ENCODE data around the gene NCKAP5.
"Not testable (repeated sequence)": the region's sequence is repeated elsewhere in the genome, so short reads cannot be mapped to it uniquely, and the experiment has no call there.

The NCKAP5 gene

GRCh38 chr2:132830321-132830827 is 737.9 kb downstream of the NCKAP5 start:
- DNase-seq (ENCODE audit: low read depth in 2 of 3, low spot score in 2 of 3) = no peak

DNA sequence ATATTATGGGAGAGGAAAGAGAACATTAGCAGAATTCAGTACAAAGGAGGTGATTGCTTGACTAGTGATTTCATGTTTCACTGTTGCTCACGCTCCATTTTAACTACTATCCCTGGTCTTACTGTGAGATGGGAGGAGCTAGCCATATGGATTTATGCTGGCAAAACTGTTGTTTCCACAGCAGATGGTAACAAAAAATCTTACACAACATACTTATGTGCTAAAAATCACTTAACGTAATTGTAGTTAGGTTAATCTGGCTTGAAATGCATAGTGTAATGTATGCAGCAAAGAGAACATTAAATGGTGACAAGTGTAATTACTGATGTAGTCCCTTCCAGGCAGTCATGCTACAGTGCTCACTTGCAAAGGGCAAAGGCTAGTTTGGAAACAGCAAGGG is 742.7 kb downstream of the NCKAP5 start:
- DNase-seq (ENCODE audit: low read depth in 2 of 3, low spot score in 2 of 3) = no peak

DNA sequence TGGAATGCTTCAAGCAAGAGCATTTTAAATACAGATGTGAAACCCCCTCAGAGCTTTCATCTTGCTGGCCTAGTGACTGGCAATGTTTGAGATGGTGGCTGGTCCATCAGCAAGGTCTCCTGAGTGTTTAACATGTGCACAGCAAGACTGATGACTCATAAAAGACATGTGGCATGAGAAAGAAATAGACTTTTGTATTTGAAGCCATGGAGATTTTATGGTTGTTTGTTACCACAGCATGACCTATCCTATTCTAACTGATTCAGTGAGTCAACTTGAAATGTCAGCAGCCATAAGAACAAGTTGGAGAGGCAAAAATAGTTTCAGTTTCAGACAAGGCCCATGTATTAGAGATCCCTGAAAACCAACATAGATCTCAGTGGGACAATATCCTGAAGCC is 743.5 kb downstream of the NCKAP5 start:
- no peak for DNase-seq (ENCODE audit: low read depth in 2 of 3, low spot score in 2 of 3)

DNA sequence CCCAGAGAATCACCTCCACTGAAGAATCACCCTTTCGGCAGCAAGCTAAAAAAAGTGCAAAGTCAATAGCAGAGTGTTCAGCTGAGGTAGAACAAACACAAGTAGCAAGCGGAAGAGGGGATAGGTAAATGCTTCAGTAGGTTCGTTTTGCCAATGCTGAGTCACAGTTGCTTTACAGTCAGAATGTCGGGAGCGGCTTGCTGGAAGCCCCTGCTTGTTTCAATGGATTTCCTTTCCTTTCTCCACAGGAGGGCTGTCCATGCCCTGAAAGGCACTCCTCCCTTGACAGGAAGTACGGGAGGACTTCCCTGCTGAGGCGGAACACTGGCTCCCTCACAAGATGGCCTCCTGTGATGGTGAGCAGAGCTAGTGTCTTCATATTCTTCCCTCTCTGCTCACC is 752.0 kb downstream of the NCKAP5 start:
- no peak for DNase-seq (ENCODE audit: low read depth in 2 of 3, low spot score in 2 of 3)

GRCh38 chr2:132815516-132815915 is 752.7 kb downstream of the NCKAP5 start:
- no peak for DNase-seq (ENCODE audit: low read depth in 2 of 3, low spot score in 2 of 3)

DNA sequence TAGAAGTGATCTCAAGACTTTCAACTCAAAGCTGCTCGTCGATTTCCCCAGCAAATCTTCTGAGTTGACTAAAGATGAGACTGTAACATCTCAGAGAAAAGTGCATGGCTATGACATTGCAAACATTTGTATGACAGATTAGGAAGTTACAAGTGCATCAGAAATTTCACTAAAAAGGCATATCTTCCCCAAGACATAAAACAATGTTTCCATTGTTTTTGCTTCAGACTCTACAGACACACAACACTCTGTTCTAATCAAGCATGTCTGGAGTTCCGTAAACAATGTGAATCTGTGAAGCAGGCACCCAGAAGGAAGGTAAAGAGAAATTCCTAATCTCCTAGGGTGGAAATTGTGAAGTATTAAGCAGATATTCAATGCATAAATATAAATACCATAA is 753.6 kb downstream of the NCKAP5 start:
- no peak for DNase-seq (ENCODE audit: low read depth in 2 of 3, low spot score in 2 of 3)

DNA sequence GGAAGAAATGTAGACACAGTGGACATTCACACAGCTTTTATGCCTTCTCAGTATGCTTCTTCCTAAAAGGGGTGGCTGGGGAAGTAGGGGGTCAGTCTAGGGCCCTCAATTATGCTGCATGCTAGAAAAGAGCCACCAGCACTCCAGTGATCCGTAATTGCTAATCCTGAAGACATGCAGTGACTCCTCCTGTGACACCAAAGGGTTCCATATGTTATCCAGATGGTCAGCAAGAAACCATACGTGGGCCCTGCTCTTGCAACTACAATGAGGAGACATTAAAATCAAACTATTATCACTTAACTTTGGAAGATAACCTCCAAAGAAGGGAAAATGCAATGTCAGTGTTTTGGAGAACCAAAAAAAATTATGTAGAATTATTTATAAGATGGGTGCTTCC is 754.8 kb downstream of the NCKAP5 start:
- DNase-seq (ENCODE audit: low read depth in 2 of 3, low spot score in 2 of 3) = no peak

DNA sequence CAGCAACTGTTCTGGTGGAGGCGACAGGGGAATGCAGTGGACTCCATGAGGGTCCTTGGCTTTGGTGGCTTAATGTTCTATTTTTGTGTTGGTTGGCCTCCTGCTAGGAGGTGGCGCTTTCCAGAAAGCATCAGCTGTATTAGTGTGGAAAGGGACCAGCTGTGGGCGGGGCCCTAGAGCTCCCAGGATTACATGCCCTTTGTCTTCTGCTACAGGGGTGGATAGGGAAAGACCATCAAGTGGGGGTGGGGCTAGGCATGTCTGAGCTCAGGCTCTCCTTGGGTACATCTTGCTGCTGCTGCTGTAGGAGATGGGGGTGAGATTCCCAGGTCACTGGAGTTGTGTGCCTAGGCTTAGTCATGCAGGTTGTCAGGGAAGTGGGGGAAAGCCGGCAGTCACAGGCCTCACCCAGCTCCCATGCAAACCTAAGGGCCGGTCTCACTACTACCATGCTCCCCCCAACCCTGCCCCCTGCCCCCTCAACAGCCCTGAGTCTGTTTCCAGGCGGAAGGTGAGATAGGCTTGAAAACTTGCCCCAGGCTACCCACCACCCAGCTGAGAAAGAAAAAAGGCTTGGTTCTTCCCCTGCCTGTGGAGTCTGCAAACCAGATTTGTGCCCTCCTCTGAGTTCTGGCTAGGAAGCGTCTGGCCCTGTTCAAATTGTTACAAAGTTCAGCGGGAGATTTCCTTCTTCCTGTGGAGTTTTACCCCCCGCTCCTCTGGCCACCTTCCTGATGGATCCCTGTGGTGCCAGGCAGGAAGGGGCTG is 756.9 kb downstream of the NCKAP5 start:
- no peak for DNase-seq (ENCODE audit: low read depth in 2 of 3, low spot score in 2 of 3)

- not testable (repeated sequence) for DNase-seq (ENCODE audit: low read depth in 2 of 3, low spot score in 2 of 3)
These were observed 758.3 kb downstream of the NCKAP5 start for GRCh38 chr2:132809962-132810361.

GRCh38 chr2:132804051-132804450 is 764.2 kb downstream of the NCKAP5 start:
- DNase-seq (ENCODE audit: low read depth in 2 of 3, low spot score in 2 of 3) = no peak

GRCh38 chr2:132798341-132798740 is 769.9 kb downstream of the NCKAP5 start:
- DNase-seq (ENCODE audit: low read depth in 2 of 3, low spot score in 2 of 3) = no peak

GRCh38 chr2:132797556-132797955 is 770.7 kb downstream of the NCKAP5 start:
- no peak for DNase-seq (ENCODE audit: low read depth in 2 of 3, low spot score in 2 of 3)

- no peak for DNase-seq (ENCODE audit: low read depth in 2 of 3, low spot score in 2 of 3)
These were observed 771.2 kb downstream of the NCKAP5 start for GRCh38 chr2:132797071-132797470.

- DNase-seq (ENCODE audit: low read depth in 2 of 3, low spot score in 2 of 3) = no peak
These were observed 773.0 kb downstream of the NCKAP5 start for GRCh38 chr2:132795220-132795619.

GRCh38 chr2:132793532-132793931 is 774.7 kb downstream of the NCKAP5 start:
- no peak for DNase-seq (ENCODE audit: low read depth in 2 of 3, low spot score in 2 of 3)

DNA sequence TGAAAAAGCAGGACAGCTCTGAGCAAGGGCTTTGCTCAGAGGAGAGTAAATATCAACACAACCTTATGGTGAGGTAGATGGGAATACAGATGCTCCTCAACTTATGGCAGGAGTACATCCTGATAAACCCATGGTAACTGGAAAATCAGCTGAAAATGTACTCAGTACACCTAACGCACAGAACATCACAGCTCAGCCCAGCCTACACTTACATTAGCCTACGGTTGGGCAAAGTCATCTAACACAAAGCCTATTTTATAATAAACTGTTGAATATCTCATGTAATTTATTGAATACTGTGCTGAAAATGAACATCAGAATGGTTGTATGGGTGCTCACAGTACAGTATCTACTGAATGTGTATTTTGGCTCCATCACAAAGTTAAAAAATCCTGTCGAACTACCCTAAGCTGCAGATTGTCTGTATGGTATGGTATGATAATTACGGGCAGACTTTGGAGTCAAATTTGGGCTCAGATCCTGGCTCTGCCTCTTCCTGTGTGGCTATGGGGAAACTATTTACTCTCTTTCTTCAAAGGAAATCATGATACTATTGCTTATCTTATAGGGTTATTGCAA is 778.0 kb downstream of the NCKAP5 start:
- DNase-seq (ENCODE audit: low read depth in 2 of 3, low spot score in 2 of 3) = no peak

DNA sequence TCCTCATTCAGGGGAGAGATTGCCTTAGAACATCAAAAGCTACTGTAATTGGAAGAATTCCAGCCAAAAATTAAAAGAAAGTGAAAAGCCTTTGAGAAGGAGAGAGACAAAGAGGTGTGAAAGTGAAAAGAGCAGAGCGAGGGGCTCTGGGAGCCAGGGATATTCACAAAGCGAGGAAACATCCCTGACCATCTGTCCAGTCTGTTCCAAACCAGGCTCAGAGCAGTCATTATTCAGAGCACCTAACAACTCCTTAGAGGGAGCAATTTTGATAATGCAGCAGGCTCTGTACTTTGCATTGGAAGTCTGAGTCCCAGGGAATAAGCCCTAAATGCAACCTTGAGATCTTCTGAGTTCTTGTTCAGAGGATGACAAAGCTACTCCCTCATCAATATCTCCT is 779.2 kb downstream of the NCKAP5 start:
- no peak for DNase-seq (ENCODE audit: low read depth in 2 of 3, low spot score in 2 of 3)

DNA sequence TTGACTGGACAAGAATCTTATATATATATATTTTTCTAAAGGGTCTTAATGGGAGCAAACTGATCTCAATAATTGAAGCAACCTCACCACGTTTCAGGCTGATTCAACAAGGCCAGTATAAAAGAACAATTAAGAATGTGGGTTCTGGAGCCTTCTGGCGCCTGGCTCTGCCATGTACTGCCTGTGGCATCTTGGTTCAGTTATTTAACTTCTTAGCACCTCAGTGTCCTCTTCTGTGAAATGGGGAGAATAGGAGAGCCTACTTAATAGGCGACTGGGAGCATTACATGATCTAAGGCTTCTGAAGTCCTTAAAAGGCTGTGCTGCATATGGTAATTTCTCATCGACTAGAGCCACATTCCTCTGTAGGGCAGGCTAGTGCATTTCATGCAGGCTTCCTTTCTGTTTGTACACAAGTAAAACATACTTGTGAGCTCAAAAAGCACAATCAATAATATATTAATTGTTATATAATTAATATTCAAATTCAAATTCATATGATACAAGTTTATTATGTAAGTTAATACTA is 779.9 kb downstream of the NCKAP5 start:
- no peak for DNase-seq (ENCODE audit: low read depth in 2 of 3, low spot score in 2 of 3)

GRCh38 chr2:132783883-132784282 is 784.4 kb downstream of the NCKAP5 start:
- DNase-seq (ENCODE audit: low read depth in 2 of 3, low spot score in 2 of 3) = no peak

- no peak for DNase-seq (ENCODE audit: low read depth in 2 of 3, low spot score in 2 of 3)
These were observed 786.0 kb downstream of the NCKAP5 start for GRCh38 chr2:132782176-132782783.

GRCh38 chr2:132780651-132781050 is 787.6 kb downstream of the NCKAP5 start:
- DNase-seq (ENCODE audit: low read depth in 2 of 3, low spot score in 2 of 3) = no peak

DNA sequence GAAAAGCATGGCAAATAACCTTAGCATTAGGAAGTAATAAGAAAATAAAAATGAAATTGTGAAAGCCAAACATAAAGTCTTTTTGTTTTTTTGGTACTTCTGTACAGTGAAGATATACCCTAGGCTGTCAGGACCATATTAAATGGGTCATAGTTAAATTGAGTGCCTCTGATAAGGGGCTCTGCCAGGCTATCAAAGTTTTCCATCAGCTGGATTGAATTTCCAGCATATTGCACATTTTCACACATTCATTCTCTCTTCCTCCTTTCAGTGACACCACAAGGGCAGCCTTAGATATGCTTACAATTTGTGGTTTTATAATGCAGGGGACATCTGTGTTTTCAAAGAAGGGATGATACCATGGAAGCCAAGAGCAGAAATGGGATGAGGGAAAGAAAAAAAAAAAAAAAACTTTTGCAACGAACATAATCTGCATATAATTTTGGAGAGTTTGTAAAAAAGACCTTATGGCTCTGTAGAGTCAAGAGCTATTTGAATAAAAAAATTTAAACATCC is 789.0 kb downstream of the NCKAP5 start:
- no peak for DNase-seq (ENCODE audit: low read depth in 2 of 3, low spot score in 2 of 3)
